ENCODE data around the gene ITGA8.

DNA sequence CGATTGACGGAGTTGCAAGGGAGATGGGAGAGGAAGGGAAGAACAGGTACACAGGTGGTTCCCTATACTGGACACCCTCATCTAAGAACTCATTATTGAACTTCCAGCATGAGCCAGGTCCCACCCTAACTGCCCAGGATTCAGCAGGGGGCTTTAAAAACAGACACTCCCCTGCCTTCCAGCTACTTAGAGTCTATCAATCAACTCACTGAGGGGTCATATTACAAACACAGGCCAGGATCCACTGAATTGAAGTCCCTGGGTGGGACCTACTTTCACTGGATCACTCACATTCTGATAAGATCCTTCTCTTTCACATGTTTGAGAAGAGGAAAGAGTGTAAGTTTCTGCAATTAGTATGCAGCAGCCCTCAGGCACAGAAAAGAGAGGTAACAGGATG is 92.8 kb downstream of the ITGA8 start:
- TF ChIP-seq, protein P1, sequence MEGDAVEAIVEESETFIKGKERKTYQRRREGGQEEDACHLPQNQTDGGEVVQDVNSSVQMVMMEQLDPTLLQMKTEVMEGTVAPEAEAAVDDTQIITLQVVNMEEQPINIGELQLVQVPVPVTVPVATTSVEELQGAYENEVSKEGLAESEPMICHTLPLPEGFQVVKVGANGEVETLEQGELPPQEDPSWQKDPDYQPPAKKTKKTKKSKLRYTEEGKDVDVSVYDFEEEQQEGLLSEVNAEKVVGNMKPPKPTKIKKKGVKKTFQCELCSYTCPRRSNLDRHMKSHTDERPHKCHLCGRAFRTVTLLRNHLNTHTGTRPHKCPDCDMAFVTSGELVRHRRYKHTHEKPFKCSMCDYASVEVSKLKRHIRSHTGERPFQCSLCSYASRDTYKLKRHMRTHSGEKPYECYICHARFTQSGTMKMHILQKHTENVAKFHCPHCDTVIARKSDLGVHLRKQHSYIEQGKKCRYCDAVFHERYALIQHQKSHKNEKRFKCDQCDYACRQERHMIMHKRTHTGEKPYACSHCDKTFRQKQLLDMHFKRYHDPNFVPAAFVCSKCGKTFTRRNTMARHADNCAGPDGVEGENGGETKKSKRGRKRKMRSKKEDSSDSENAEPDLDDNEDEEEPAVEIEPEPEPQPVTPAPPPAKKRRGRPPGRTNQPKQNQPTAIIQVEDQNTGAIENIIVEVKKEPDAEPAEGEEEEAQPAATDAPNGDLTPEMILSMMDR (optimal IDR thresholded peaks at IDR 0.05 in 1 of 3, IDR thresholded peaks at IDR 0.05 in 1 of 3, conservative IDR thresholded peaks at IDR 0.05 in 1 of 3; ENCODE audit: extremely low read depth in 1 of 3, insufficient read depth in 2 of 3, low read length in 3 of 3), result no peak
- TF ChIP-seq EZH2 (IDR thresholded peaks at IDR 0.05; ENCODE audit: low read length), result no peak
